HFFc6 (cell line): ENCODE measurements around the gene CCDC60. TPM values are rescaled to one million over a fixed set of nuclear protein-coding genes. Genes with fewer than 3 reads are reported as not detected.

ENCODE experiments used
- DNase-seq: peaks from one replicate; pipeline ENCODE4 v3.0.0-alpha.2; 2018
- H3K27ac Mint-ChIP-seq: 2 replicates; pipeline ENCODE4 v1.8.0; 2020; ENCODE audit warnings: mild to moderate bottlenecking, mixed read lengths
- H3K27me3 Mint-ChIP-seq: 2 replicates; pipeline ENCODE4 v1.8.0; 2021; ENCODE audit warnings: mild to moderate bottlenecking, moderate library complexity, mixed read lengths; ENCODE audit not compliant: insufficient read depth
- H3K36me3 Mint-ChIP-seq: 2 replicates; pipeline ENCODE4 v1.8.0; 2021; ENCODE audit warnings: low read depth, mixed read lengths
- H3K4me1 Mint-ChIP-seq: 2 replicates; pipeline ENCODE4 v1.8.0; 2020; ENCODE audit warnings: low read depth, mixed read lengths
- H3K4me3 Mint-ChIP-seq: 2 replicates; pipeline ENCODE4 v1.8.0; 2020; ENCODE audit warnings: mild to moderate bottlenecking, moderate library complexity, mixed read lengths
- H3K9me3 Mint-ChIP-seq: 2 replicates; pipeline ENCODE4 v1.8.0; 2020; ENCODE audit warnings: mild to moderate bottlenecking, mixed read lengths
- total RNA-seq, 6 experiments: library from RNA; stranded (reverse); fragmentation: NEBNext Ultra II Directional; extraction: Animal tissue kit (Norgen Biotek cat#: 25700); gene quantifications; 2 replicates in 1 of 6; 3 replicates in 5 of 6; pipeline ENCODE4 v1.2.3, GENCODE V29; 2021
- TF ChIP-seq, protein P1 (sequence below): fragments of 200-600 bp; sonication (generic); IDR thresholded peaks from 2 replicates; pipeline ENCODE4 v1.5.0; 2021; ENCODE audit warnings: antibody characterized with exemption, mild to moderate bottlenecking

CCDC60 gene
- total RNA-seq, 6 experiments from 2014 or later = not detected

DNA sequence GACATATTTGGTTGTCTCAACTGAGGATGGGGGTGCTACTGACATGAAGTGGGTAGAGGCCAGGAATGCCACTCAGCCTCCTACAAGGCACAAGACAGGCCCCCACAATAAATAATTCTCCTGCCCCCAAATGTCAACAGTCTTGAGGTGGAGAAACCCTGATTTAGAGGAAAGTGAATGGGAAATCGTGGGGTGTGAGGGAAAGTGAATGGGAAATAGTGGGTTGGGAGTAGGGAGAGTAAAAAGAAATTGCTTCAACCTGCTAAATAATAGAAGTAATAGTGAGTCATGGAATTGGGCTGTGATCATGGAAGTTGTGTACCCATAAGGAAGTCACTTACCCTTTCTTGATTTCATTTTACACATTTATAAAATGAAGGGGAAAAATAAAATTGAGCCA, 242.4 kb downstream of the CCDC60 start:
- DNase-seq = no peak
- Mint-ChIP-seq H3K4me3 (no peak overlapping the region), H3K27ac (no peak overlapping the region), H3K27me3 (no peaks in the 10 kb centered on the region; the same call in 1 of the 2 replicates), H3K4me1 (no peaks in the 10 kb centered on the region), H3K36me3 (no peaks in the 10 kb centered on the region), H3K9me3 (no peaks in the 10 kb centered on the region)
- TF ChIP-seq, protein P1, sequence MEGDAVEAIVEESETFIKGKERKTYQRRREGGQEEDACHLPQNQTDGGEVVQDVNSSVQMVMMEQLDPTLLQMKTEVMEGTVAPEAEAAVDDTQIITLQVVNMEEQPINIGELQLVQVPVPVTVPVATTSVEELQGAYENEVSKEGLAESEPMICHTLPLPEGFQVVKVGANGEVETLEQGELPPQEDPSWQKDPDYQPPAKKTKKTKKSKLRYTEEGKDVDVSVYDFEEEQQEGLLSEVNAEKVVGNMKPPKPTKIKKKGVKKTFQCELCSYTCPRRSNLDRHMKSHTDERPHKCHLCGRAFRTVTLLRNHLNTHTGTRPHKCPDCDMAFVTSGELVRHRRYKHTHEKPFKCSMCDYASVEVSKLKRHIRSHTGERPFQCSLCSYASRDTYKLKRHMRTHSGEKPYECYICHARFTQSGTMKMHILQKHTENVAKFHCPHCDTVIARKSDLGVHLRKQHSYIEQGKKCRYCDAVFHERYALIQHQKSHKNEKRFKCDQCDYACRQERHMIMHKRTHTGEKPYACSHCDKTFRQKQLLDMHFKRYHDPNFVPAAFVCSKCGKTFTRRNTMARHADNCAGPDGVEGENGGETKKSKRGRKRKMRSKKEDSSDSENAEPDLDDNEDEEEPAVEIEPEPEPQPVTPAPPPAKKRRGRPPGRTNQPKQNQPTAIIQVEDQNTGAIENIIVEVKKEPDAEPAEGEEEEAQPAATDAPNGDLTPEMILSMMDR = no peak

DNA sequence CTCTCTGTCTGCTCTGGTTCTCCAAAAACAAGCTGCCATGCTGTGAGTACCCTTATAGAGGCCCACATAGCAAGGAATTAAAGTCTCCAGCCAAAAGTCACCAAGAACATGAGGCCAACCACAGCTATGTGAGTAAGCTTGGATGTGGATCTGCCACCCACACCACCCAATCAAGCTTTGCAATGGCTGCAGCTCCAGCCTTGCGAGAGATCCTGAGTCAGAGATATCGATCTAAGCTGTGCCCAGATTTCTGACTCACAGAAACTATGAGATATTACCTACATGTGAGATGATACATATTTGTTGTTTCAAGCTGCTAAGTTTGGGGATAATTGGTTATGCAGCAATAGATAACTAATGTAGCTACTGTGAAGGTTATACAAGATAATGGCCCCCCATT, 243.6 kb downstream of the CCDC60 start:
- Mint-ChIP-seq H3K4me1 (no peaks in the 10 kb centered on the region), H3K27me3 (no peaks in the 10 kb centered on the region; the same call in 1 of the 2 replicates), H3K27ac (no peak overlapping the region), H3K9me3 (no peaks in the 10 kb centered on the region), H3K36me3 (no peaks in the 10 kb centered on the region), H3K4me3 (no peak overlapping the region)
- TF ChIP-seq, protein P1 = no peak
- DNase-seq = peak; percentile 0

DNA sequence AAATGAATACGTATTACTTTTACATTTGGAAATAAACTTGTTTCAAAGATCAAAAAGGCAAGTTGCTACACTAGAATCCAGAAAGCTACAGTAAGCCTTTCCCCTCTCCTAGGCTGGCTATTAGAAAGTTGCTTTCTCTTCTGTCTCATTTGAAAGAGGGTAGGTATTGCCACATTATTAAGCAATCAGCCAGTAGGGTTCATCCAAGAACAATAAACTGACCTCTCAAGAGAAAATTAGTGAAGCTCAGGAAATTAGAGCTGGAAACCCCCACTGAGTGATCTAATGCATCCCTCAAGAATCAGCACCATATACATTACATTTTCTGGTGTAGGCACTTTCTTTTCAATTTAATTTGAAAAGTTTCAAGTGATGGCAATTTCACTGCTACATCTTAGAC, 254.6 kb downstream of the CCDC60 start:
- peaks cover 1% of the 10 kb centered on the region for H3K27me3 Mint-ChIP-seq
- H3K9me3 Mint-ChIP-seq = peaks cover 3% of the 10 kb centered on the region

DNA sequence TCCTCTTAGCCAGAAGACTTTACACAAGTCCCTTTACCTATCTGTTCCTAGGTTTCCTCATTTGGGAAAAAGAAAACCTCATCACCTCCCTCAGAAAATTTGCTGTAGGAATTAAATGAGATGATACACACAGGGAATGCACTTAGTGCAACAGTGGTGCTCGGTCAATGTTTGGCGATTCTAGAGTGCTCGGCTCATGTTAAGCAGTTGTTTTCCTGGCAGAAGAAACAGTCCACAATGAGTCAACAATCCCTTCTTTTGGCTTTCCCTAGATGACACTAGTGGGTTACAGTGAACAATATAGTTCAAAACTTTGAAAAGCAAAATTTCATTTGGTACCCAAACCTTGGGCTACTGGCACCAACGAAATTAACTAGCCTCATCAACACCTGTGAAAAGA, 255.1 kb downstream of the CCDC60 start:
- H3K36me3 Mint-ChIP-seq = no peaks in the 10 kb centered on the region
- no peaks in the 10 kb centered on the region; the same call in 1 of the 2 replicates for H3K4me1 Mint-ChIP-seq
- no peak for DNase-seq
- TF ChIP-seq, protein P1 = no peak
- H3K4me3 Mint-ChIP-seq = no peak overlapping the region
- peaks cover 3% of the 10 kb centered on the region for H3K27me3 Mint-ChIP-seq
- peaks cover 2% of the 10 kb centered on the region for H3K9me3 Mint-ChIP-seq
- H3K27ac Mint-ChIP-seq = no peak overlapping the region

More for the DNA sequence above, 254.6 kb downstream of the CCDC60 start:
- no peaks in the 10 kb centered on the region; the same call in 1 of the 2 replicates for H3K4me1 Mint-ChIP-seq
- DNase-seq = no peak
- H3K4me3 Mint-ChIP-seq = no peak overlapping the region
- no peaks in the 10 kb centered on the region for H3K36me3 Mint-ChIP-seq
- TF ChIP-seq, protein P1 = no peak
- no peak overlapping the region for H3K27ac Mint-ChIP-seq

Other genes with a start within 250 kb of the CCDC60 start
- 10 to 100 TPM; 18.9 to 40.1 (median 22.2) TPM for gene HSPB8, start 155.8 kb upstream of the CCDC60 start, total RNA-seq